Measurements from ENCODE around the gene AXIN1. TPM values are rescaled to one million over a fixed set of nuclear protein-coding genes. Genes with fewer than 3 reads are reported as not detected.

The AXIN1 gene
- polyA plus RNA-seq, 2 of the 4 experiments (the other 2 are of a cell fraction) = 8.7 to 19.3 TPM

DNA sequence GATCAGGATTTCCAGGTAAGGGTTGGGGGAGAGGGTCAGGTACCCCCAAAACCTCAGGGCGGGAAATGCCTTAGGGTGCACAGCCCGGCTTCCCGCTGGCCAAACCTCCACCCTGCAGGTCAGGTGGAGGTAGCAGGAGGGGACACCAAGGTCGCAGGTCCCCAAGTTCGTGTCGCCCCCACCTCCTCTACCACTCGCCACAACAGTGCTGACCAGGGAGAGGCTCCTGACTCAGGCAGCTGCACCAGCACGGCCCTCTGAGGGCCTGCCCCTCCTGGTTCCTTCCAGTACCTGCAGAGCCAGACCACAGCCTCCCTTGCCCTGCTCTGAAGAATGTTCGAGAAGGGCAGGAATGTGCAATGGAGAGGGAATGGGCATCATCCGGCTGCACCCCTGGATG, 14.0 kb upstream of the AXIN1 start (continued):
- TF ChIP-seq, protein P1, sequence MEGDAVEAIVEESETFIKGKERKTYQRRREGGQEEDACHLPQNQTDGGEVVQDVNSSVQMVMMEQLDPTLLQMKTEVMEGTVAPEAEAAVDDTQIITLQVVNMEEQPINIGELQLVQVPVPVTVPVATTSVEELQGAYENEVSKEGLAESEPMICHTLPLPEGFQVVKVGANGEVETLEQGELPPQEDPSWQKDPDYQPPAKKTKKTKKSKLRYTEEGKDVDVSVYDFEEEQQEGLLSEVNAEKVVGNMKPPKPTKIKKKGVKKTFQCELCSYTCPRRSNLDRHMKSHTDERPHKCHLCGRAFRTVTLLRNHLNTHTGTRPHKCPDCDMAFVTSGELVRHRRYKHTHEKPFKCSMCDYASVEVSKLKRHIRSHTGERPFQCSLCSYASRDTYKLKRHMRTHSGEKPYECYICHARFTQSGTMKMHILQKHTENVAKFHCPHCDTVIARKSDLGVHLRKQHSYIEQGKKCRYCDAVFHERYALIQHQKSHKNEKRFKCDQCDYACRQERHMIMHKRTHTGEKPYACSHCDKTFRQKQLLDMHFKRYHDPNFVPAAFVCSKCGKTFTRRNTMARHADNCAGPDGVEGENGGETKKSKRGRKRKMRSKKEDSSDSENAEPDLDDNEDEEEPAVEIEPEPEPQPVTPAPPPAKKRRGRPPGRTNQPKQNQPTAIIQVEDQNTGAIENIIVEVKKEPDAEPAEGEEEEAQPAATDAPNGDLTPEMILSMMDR (IDR thresholded peaks at IDR 0.05) = no peak
- TF ChIP-seq JUNB (IDR thresholded peaks at IDR 0.05) = no peak
- TF ChIP-seq EHF (CRISPR knock-in tag; IDR thresholded peaks at IDR 0.05) = no peak

DNA sequence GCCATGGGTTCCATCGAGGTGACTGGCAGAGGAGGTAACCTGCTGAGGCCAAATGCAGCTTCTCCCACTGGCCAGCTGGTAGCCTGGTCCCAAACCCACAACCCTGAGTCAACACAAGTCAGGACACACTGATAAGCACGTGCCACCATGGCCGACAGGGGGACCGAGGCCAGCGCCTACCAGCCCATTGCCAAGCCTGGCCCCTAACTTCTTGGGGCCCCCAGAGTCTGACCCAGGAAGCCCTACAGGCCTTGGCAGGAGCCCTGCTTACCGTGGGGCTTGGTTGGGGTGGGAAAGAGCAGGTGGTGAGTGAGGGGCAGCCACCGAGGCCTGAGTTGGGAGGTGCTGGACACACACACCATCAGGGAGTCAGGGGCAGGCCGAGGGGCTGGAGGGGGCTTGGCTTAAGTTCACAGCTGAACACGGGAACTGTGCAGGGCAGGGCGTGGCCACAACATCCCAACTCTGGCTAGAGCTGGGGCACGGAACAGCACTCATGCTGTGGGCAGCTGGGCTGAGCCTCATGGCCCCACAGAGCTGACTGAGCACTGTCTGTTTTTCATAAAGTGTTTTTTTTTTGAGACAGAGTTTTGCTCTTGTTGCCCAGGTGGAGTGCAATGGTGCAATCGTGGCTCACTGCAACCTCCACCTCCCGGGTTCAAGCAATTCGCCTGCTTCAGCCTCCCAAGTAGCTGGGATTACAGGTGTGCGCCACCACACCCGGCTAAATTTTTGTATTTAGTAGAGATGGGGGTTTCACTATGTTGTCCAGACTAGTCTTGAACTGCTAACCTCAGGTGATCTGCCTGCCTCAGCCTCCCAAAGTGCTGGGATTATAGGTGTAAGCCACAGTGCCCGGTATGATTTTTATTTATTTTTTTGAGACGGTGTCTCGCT, 12.3 kb upstream of the AXIN1 start:
- ChIA-PET CTCF (interaction anchor here (1.0 to 7.6 kb wide), 5 partner anchors 12 to 299 kb away, joined by 4 to 76 read pairs (median 10); partner anchors contain the start of gene AXIN1), POLR2A (interaction anchor here (0.6 kb wide), 1 partner anchor 12 kb away, joined by 3 read pairs; the partner anchor contains the start of gene AXIN1)
- H3K27ac ChIP-seq = no peak overlapping the region
- H3K4me1 ChIP-seq = peaks cover 16% of the 10 kb centered on the region
- no peaks in the 10 kb centered on the region for H3K9me3 ChIP-seq
- DNase-seq (ENCODE audit: low read depth in 1 of 2, low spot score in 1 of 2) (no peak), ATAC-seq (no peak), FAIRE-seq (no peak)
- no peak overlapping the region for H3K4me3 ChIP-seq
- WGBS (ENCODE audit: missing lambda C conversion rate) = 75% methylated on average over 17 of the region's 19 CpGs
- H3K4me2 ChIP-seq = no peak overlapping the region
- TF ChIP-seq ZFP36 (IDR thresholded peaks at IDR 0.05; ENCODE audit: borderline replicate concordance, partially characterized antibody) = no peak
- TF ChIP-seq HOXB5 (CRISPR knock-in tag; IDR thresholded peaks at IDR 0.05) = no peak
- no peak for TF ChIP-seq MAFK (IDR thresholded peaks at IDR 0.05; ENCODE audit: partially characterized antibody)
- no peak for TF ChIP-seq HEYL (CRISPR knock-in tag; IDR thresholded peaks at IDR 0.05)
- no peak for TF ChIP-seq PHF8 (IDR thresholded peaks at IDR 0.05; ENCODE audit: borderline replicate concordance, low read depth)
- no peak for TF ChIP-seq EHF (CRISPR knock-in tag; IDR thresholded peaks at IDR 0.05)
- no peak for TF ChIP-seq ESRRA (IDR thresholded peaks at IDR 0.05; ENCODE audit: borderline replicate concordance, low read length)
- TF ChIP-seq RARB (CRISPR knock-in tag; IDR thresholded peaks at IDR 0.05) = no peak
- no peak for TF ChIP-seq GATA3 (IDR thresholded peaks at IDR 0.05; ENCODE audit: borderline replicate concordance)
- TF ChIP-seq, protein P2, sequence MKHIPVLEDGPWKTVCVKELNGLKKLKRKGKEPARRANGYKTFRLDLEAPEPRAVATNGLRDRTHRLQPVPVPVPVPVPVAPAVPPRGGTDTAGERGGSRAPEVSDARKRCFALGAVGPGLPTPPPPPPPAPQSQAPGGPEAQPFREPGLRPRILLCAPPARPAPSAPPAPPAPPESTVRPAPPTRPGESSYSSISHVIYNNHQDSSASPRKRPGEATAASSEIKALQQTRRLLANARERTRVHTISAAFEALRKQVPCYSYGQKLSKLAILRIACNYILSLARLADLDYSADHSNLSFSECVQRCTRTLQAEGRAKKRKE (CRISPR knock-in tag; IDR thresholded peaks at IDR 0.05; ENCODE audit: low read depth) = no peak

DNA sequence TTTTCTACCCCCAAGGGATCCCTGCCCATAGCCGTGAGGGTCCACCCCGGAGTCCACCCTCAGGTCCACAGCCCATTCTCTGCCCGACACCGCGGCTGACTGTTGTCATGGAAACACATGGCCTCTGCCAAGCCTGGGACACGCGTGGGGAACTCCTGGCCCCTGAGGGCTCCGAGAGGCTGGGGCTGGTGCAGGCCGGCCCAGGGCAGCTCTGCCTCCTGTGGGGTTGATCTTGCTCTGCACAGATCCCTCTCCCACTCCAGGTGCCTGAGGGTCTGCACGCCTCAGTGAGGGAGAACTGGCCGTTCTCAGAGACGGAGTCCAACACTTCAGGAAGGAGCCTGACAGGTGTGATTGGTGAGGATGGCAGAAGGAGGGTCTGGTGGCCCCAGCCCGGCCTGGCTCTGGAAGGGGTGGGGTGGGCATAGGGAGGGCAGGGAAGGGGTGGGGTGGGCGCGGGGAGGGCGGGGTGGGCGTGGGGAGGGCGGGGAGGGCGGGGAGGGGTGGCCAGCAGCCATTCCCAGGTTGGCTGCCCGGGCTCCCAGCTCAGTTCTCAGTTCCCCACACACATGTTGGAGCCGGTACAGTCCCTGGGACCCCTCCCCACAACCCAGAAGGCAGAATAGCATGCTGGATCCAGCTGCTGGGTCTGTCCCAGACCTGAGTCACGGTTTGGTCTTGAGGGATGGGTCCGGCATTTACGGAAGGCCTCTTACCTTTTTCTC, 11.4 kb upstream of the AXIN1 start:
- Histone ChIP-seq H3K4me3 (no peak overlapping the region), H3K4me1 (peaks cover 7% of the 10 kb centered on the region; the same call in 2 of the 3 replicates), H3K27ac (no peak overlapping the region), H3K9me3 (no peaks in the 10 kb centered on the region), H3K4me2 (no peak overlapping the region)
- no peak for DNase-seq (ENCODE audit: low read depth in 1 of 2, low spot score in 1 of 2)
- 71% methylated on average over 6 of the region's 24 CpGs for WGBS (ENCODE audit: missing lambda C conversion rate)
- FAIRE-seq = no peak
- CTCF ChIA-PET = interaction anchor here (1.4 to 7.6 kb wide), 8 partner anchors 13 to 301 kb away, joined by 6 to 80 read pairs (median 40); partner anchors contain the start of genes AXIN1 and RHBDF1
- POLR2A ChIA-PET = no interaction called here
- ATAC-seq = no peak; a peak in 1 of 6 replicates
- TF ChIP-seq ELK1 (IDR thresholded peaks at IDR 0.05; ENCODE audit: low read depth, low read length) (no peak), FOSB (CRISPR knock-in tag; IDR thresholded peaks at IDR 0.05) (no peak), HDAC2 (IDR thresholded peaks at IDR 0.05) (no peak), REST (IDR thresholded peaks at IDR 0.05) (no peak), EHF (CRISPR knock-in tag; IDR thresholded peaks at IDR 0.05) (no peak), BHLHE40 (IDR thresholded peaks at IDR 0.05; ENCODE audit: low read depth, low read length) (no peak), EP300 (IDR thresholded peaks at IDR 0.05) (no peak), FOSL2 (IDR thresholded peaks at IDR 0.05) (no peak), FOSL2 (CRISPR knock-in tag; IDR thresholded peaks at IDR 0.05) (no peak), PHF8 (IDR thresholded peaks at IDR 0.05; ENCODE audit: borderline replicate concordance, low read depth) (no peak), NR3C1 (IDR thresholded peaks at IDR 0.05) (no peak)
- TF ChIP-seq, protein P3, sequence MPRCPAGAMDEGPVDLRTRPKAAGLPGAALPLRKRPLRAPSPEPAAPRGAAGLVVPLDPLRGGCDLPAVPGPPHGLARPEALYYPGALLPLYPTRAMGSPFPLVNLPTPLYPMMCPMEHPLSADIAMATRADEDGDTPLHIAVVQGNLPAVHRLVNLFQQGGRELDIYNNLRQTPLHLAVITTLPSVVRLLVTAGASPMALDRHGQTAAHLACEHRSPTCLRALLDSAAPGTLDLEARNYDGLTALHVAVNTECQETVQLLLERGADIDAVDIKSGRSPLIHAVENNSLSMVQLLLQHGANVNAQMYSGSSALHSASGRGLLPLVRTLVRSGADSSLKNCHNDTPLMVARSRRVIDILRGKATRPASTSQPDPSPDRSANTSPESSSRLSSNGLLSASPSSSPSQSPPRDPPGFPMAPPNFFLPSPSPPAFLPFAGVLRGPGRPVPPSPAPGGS (IDR thresholded peaks at IDR 0.05) = no peak
